IMR-90 (cell line): ENCODE measurements around the gene TP63. TPM values are rescaled to one million over a fixed set of nuclear protein-coding genes. Genes with fewer than 3 reads are reported as not detected.
A peak's percentile ranks its signal among the peaks of the same experiment; 100 is the strongest.

Experiments used
- ATAC-seq: fragments of 200-7000 bp; cut with Tn5 transposase; 2 replicates; pipeline ENCODE4 v1.9.1; 2020; ENCODE audit warnings: low read depth, mild to moderate bottlenecking, moderate library complexity
- BruUV-seq: library from RNA; stranded (reverse); fragments of 400-500 nt; replicated peaks from 2 replicates; lab custom pipeline; 2021; lab: Mats Ljungman, UMichigan
- CTCF ChIA-PET: fragments of 300-600 bp; formaldehyde crosslinking; extraction: SDS; loops from one replicate; lab custom pipeline; 2021; ENCODE audit warnings: antibody characterized with exemption; lab: Yijun Ruan, JAX
- POLR2A ChIA-PET: fragments of 300-600 bp; sonication (Branson Sonifier 250); formaldehyde crosslinking; loops from one replicate; lab custom pipeline; 2022; ENCODE audit warnings: antibody characterized with exemption; ENCODE audit not compliant: unreplicated experiment; lab: Charles Lee
- DNase-seq: peaks from one replicate; pipeline ENCODE4 v3.0.0; 2013
- H2AFZ ChIP-seq: replicated peaks from 2 replicates; pipeline ENCODE3; 2013; ENCODE audit warnings: low read length, mild to moderate bottlenecking; ENCODE audit not compliant: poor library complexity
- H2AK5ac ChIP-seq: 2 replicates; pipeline ENCODE4 v1.6.1; 2013; ENCODE audit warnings: low read depth, low read length, inconsistent platforms
- H2AK9ac ChIP-seq: replicated peaks from 2 replicates; pipeline ENCODE3; 2013; ENCODE audit warnings: mild to moderate bottlenecking, low read depth, low read length, moderate library complexity; ENCODE audit not compliant: poor library complexity
- H2BK120ac ChIP-seq: 2 replicates; pipeline ENCODE4 v1.6.1; 2013; ENCODE audit warnings: low read depth, low read length, inconsistent platforms
- H2BK15ac ChIP-seq: 3 replicates; pipeline ENCODE4 v1.6.1; 2013; ENCODE audit warnings: low read depth, low read length, inconsistent platforms
- H2BK20ac ChIP-seq: 2 replicates; pipeline ENCODE4 v1.6.1; 2013; ENCODE audit warnings: low read depth, mild to moderate bottlenecking, inconsistent platforms, low read length, moderate library complexity
- H2BK5ac ChIP-seq: 2 replicates; pipeline ENCODE4 v1.6.1; 2013; ENCODE audit warnings: mild to moderate bottlenecking, low read depth, low read length, inconsistent platforms; ENCODE audit not compliant: poor library complexity, severe bottlenecking
- H3K14ac ChIP-seq: replicated peaks from 2 replicates; pipeline ENCODE4 v1.6.1; 2013; ENCODE audit warnings: low read depth, low read length, inconsistent platforms
- H3K18ac ChIP-seq: 2 replicates; pipeline ENCODE4 v1.6.1; 2013; ENCODE audit warnings: low read depth, low read length, control low read depth
- H3K23ac ChIP-seq: 2 replicates; pipeline ENCODE4 v1.6.1; 2013; ENCODE audit warnings: low read depth, low read length, inconsistent platforms
- H3K27ac ChIP-seq: 2 replicates; pipeline ENCODE4 v1.5.1; 2013; ENCODE audit warnings: mild to moderate bottlenecking, control low read depth, low read length; ENCODE audit not compliant: insufficient read depth
- H3K27me3 ChIP-seq: 2 replicates; pipeline ENCODE4 v1.6.1; 2013; ENCODE audit warnings: low read length; ENCODE audit not compliant: control insufficient read depth, insufficient read depth
- H3K36me3 ChIP-seq: 2 replicates; pipeline ENCODE4 v1.6.1; 2013; ENCODE audit warnings: low read length, mixed read lengths; ENCODE audit not compliant: control insufficient read depth, insufficient read depth
- H3K4ac ChIP-seq: 2 replicates; pipeline ENCODE4 v1.6.1; 2013; ENCODE audit warnings: low read depth, low read length, inconsistent platforms
- H3K4me1 ChIP-seq: 2 replicates; pipeline ENCODE4 v1.6.1; 2013; ENCODE audit warnings: low read length, mixed read lengths; ENCODE audit not compliant: control insufficient read depth, insufficient read depth
- H3K4me2 ChIP-seq: 2 replicates; pipeline ENCODE4 v1.6.1; 2013; ENCODE audit warnings: low read depth, mild to moderate bottlenecking, control low read depth, low read length, moderate library complexity
- H3K4me3 ChIP-seq: 2 replicates; pipeline ENCODE4 v1.5.1; 2013; ENCODE audit warnings: low read depth, mild to moderate bottlenecking, control low read depth, low read length, moderate library complexity; ENCODE audit not compliant: insufficient read depth
- H3K56ac ChIP-seq: 2 replicates; pipeline ENCODE4 v1.6.1; 2013; ENCODE audit warnings: low read length, inconsistent platforms; ENCODE audit not compliant: insufficient read depth; ENCODE audit errors: extremely low read depth
- H3K79me1 ChIP-seq, 2 experiments: 2 replicates each; pipeline ENCODE4 v1.6.1; 2013; ENCODE audit warnings: low read length in 2 of 2, inconsistent platforms in 1 of 2, low read depth in 1 of 2
- H3K9ac ChIP-seq: 2 replicates; pipeline ENCODE4 v1.6.1; 2013; ENCODE audit warnings: low read depth, low read length, control low read depth
- H3K9me1 ChIP-seq: 2 replicates; pipeline ENCODE4 v1.6.1; 2013; ENCODE audit warnings: low read length, inconsistent platforms; ENCODE audit not compliant: insufficient read depth
- H3K9me3 ChIP-seq: 2 replicates; pipeline ENCODE4 v1.6.1; 2013; ENCODE audit warnings: low read length; ENCODE audit not compliant: control insufficient read depth, insufficient read depth
- H4K20me1 ChIP-seq: 2 replicates; pipeline ENCODE4 v1.6.1; 2013; ENCODE audit warnings: low read length, inconsistent platforms; ENCODE audit not compliant: insufficient read depth
- H4K5ac ChIP-seq: 2 replicates; pipeline ENCODE4 v1.6.1; 2013; ENCODE audit warnings: mild to moderate bottlenecking, low read depth, low read length, control low read depth
- H4K8ac ChIP-seq, 2 experiments: 2 replicates each; pipeline ENCODE4 v1.6.1; 2013; ENCODE audit warnings: low read depth in 2 of 2, low read length in 2 of 2, control low read depth in 1 of 2, inconsistent platforms in 1 of 2
- H4K91ac ChIP-seq: 2 replicates; pipeline ENCODE4 v1.6.1; 2013; ENCODE audit warnings: low read depth, low read length, inconsistent platforms; ENCODE audit not compliant: insufficient read depth
- CHD1 ChIP-seq: IDR thresholded peaks from 2 replicates; pipeline ENCODE4 v1.6.1; 2012; ENCODE audit warnings: low read depth, low read length, improper control_type of control experiment
- MAFK ChIP-seq: IDR thresholded peaks from 2 replicates; pipeline ENCODE4 v1.6.1; 2012; ENCODE audit warnings: low read depth, low read length, improper control_type of control experiment
- WGBS, 2 experiments: methylation state at CpG; one replicate each; pipeline versions ENCODE4 v1.1.5 to v1.1.7; 2013; ENCODE audit warnings: missing lambda C conversion rate in 2 of 2; ENCODE audit not compliant: insufficient read length in 1 of 2; ENCODE audit errors: extremely low coverage in 2 of 2; 5-methylcytosine and 5-hydroxymethylcytosine counted together
- dilution Hi-C: fragments of 300-500 bp; cut with HindIII; formaldehyde crosslinking; loops from one replicate; pipeline ENCODE4 v1.14.3; 2018; ENCODE audit warnings: low sequenced_read_pairs; ENCODE audit not compliant: unreplicated experiment
- in situ Hi-C: fragments of 300-500 bp; cut with MboI; formaldehyde crosslinking; loops from 3 replicates; pipeline ENCODE4 v1.14.3; 2019; ENCODE audit warnings: low sequenced_read_pairs, inconsistent platforms, mixed read lengths
- intact Hi-C: fragments of 100-400 bp; cut with micrococcal nuclease; formaldehyde crosslinking; loops from 2 replicates; pipeline ENCODE4 v1.10.0; 2022
- polyA plus RNA-seq, 3 experiments: library from polyadenylated mRNA; depleted of rRNA; stranded (reverse); fragments of >200 nt; gene quantifications; 2 replicates each; pipeline ENCODE4 v1.2.3, GENCODE V29; 2012; ENCODE audit warnings: low replicate concordance in 1 of 3
- total RNA-seq: library from RNA; depleted of rRNA; stranded (reverse); fragments of >200 nt; gene quantifications from 2 replicates; pipeline ENCODE4 v1.2.3, GENCODE V29; 2012

TP63 gene
- total and polyA plus RNA-seq, 2 of the 4 experiments (the other 2 are of a cell fraction): not detected

GRCh38 chr3:189597918-189598317 is 33.3 kb upstream of the TP63 start:
- BruUV-seq: no TSS peak
- POLR2A ChIA-PET: no interaction called here
- CTCF ChIA-PET: no interaction called here

More at GRCh38 chr3:189597918-189598317, 33.3 kb upstream of the TP63 start:
- H3K4me1 ChIP-seq: no peaks in the 10 kb centered on the region
- H3K9me3 ChIP-seq: no peaks in the 10 kb centered on the region
- intact Hi-C loops: no loop called here
- no peaks in the 10 kb centered on the region for H4K20me1 ChIP-seq
- H3K27me3 ChIP-seq: no peaks in the 10 kb centered on the region
- H3K14ac ChIP-seq: no peak overlapping the region
- no peak overlapping the region for H2BK15ac ChIP-seq
- no peak overlapping the region for H2BK120ac ChIP-seq
- no peak overlapping the region for H2AFZ ChIP-seq
- H4K8ac ChIP-seq: no peak overlapping the region
- no peak for DNase-seq
- H3K36me3 ChIP-seq: no peaks in the 10 kb centered on the region
- no peak overlapping the region for H2BK5ac ChIP-seq
- H3K4ac ChIP-seq: no peak overlapping the region
- no peak overlapping the region for H3K4me3 ChIP-seq
- H3K56ac ChIP-seq: no peak overlapping the region
- H3K9me1 ChIP-seq: no peaks in the 10 kb centered on the region
- TF ChIP-seq CHD1 (no peak), MAFK (peak; percentile 52)
- ATAC-seq: no peak
- H3K23ac ChIP-seq: no peak overlapping the region
- in situ Hi-C loops: no loop called here
- no peak overlapping the region for H2AK9ac ChIP-seq
- no peak overlapping the region for H3K18ac ChIP-seq
- no peak overlapping the region for H4K91ac ChIP-seq
- H2AK5ac ChIP-seq: no peak overlapping the region
- no peak overlapping the region for H2BK20ac ChIP-seq
- no CpG with 5 or more reads among the region's 2 CpGs for WGBS, 2 experiments
- dilution Hi-C loops: no loop called here
- H3K79me1 ChIP-seq: no peaks in the 10 kb centered on the region
- no peak overlapping the region for H3K9ac ChIP-seq
- no peak overlapping the region for H3K4me2 ChIP-seq
- H4K5ac ChIP-seq: no peak overlapping the region
- no peak overlapping the region for H3K27ac ChIP-seq
